ENCODE data around the gene UEVLD. TPM values are rescaled to one million over a fixed set of nuclear protein-coding genes. Genes with fewer than 3 reads are reported as not detected.

Gene UEVLD
- total and polyA plus RNA-seq, 2 experiments from 2014 or later, result 20.9 to 42.0 TPM

- no peak overlapping the region for H3K4me3 ChIP-seq
- H3K27ac ChIP-seq, result no peak overlapping the region
- peaks cover 57% of the 10 kb centered on the region for H3K36me3 ChIP-seq (ENCODE audit: low read depth)
- no peaks in the 10 kb centered on the region for H3K27me3 ChIP-seq (replicated peaks; ENCODE audit: insufficient read depth)
- no peak for DNase-seq
- no peak overlapping the region for H3K9ac ChIP-seq
- H4K20me1 ChIP-seq (ENCODE audit: insufficient read depth), result no peaks in the 10 kb centered on the region; the same call in 1 of the 2 replicates
- 0 out of 2 replicates have a peak, but pooled peaks cover 11% of the 10 kb centered on the region for H3K79me2 ChIP-seq (ENCODE audit: insufficient read depth)
- H3K4me1 ChIP-seq (ENCODE audit: insufficient read depth), result no peaks in the 10 kb centered on the region
- in situ Hi-C loops (cut with MboI), result no loop called here
- H3K4me2 ChIP-seq (ENCODE audit: unreplicated experiment), result no peak overlapping the region
- H3K9me2 ChIP-seq (ENCODE audit: insufficient read depth), result no peaks in the 10 kb centered on the region
- H2AFZ ChIP-seq, result no peak overlapping the region
- WGBS, 2 experiments (ENCODE audit: low coverage in 1 of 2, low lambda C conversion rate in 2 of 2, missing lambda C conversion rate in 2 of 2), result 42 to 63% methylated on average over 1 of the region's 1 CpG
- TF ChIP-seq EZH2phosphoT487 (IDR thresholded peaks at IDR 0.05; ENCODE audit: insufficient read depth, low read depth), result no peak
- TF ChIP-seq EZH2 (IDR thresholded peaks at IDR 0.05; ENCODE audit: insufficient read depth, poor library complexity, severe bottlenecking), result no peak
- peaks cover 6% of the 10 kb centered on the region; the same call in 1 of the 2 replicates for H3F3A ChIP-seq (ENCODE audit: insufficient read depth)
- H3K9me3 ChIP-seq (ENCODE audit: low read depth), result no peaks in the 10 kb centered on the region
Observed at GRCh38 chr11:18498039-18498438, 90.5 kb downstream of the UEVLD start.

GRCh38 chr11:18495703-18496102, 92.8 kb downstream of the UEVLD start:
- Histone ChIP-seq H3K9me3 (ENCODE audit: low read depth) (no peaks in the 10 kb centered on the region), H4K20me1 (ENCODE audit: insufficient read depth) (no peaks in the 10 kb centered on the region; the same call in 1 of the 2 replicates), H3K9ac (no peak overlapping the region), H3K4me3 (no peak overlapping the region), H3K9me2 (ENCODE audit: insufficient read depth) (no peaks in the 10 kb centered on the region), H3K4me1 (ENCODE audit: insufficient read depth) (peaks cover under 1% of the 10 kb centered on the region; the same call in 1 of the 2 replicates), H3K27me3 (replicated peaks; ENCODE audit: insufficient read depth) (no peaks in the 10 kb centered on the region), H3K4me2 (ENCODE audit: unreplicated experiment) (no peak overlapping the region), H2AFZ (no peak overlapping the region), H3F3A (ENCODE audit: insufficient read depth) (peaks cover 15% of the 10 kb centered on the region; the same call in 1 of the 2 replicates), H3K79me2 (ENCODE audit: insufficient read depth) (peaks cover 18% of the 10 kb centered on the region; the same call in 1 of the 2 replicates), H3K36me3 (ENCODE audit: low read depth) (peaks cover 54% of the 10 kb centered on the region), H3K27ac (no peak overlapping the region)
- no peak for TF ChIP-seq EZH2phosphoT487 (IDR thresholded peaks at IDR 0.05; ENCODE audit: insufficient read depth, low read depth)
- no peak for TF ChIP-seq EZH2 (IDR thresholded peaks at IDR 0.05; ENCODE audit: insufficient read depth, poor library complexity, severe bottlenecking)
- no peak for DNase-seq
- 80 to 82% methylated on average over 4 of the region's 4 CpGs for WGBS, 2 experiments (ENCODE audit: low coverage in 1 of 2, low lambda C conversion rate in 2 of 2, missing lambda C conversion rate in 2 of 2)
- in situ Hi-C loops (cut with MboI), result no loop called here

DNA sequence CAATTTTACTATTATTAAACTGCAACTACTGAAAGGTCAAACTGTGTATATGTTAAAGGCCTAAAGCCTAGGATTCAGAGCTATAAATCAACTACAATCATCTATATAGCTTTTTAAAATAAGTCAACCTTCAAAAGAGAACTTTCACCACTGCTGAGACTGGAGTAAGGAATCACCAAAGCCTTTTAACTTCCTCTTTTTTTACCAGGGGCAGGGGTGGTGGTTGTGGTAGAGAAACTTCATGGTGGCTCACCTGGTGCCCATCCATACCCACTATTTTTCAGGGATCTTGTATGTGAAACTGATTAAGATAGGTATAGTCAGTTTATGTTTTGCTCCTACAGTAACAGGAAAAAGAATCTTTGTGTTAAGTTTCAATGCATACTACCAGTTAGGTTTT, 93.3 kb downstream of the UEVLD start:
- Histone ChIP-seq H3K4me3 (no peak overlapping the region), H3K9me3 (ENCODE audit: low read depth) (no peaks in the 10 kb centered on the region), H3F3A (ENCODE audit: insufficient read depth) (peaks cover 19% of the 10 kb centered on the region; the same call in 1 of the 2 replicates), H4K20me1 (ENCODE audit: insufficient read depth) (no peaks in the 10 kb centered on the region; the same call in 1 of the 2 replicates), H3K9ac (no peak overlapping the region), H3K9me2 (ENCODE audit: insufficient read depth) (no peaks in the 10 kb centered on the region), H3K27ac (no peak overlapping the region), H3K27me3 (replicated peaks; ENCODE audit: insufficient read depth) (no peaks in the 10 kb centered on the region), H3K4me2 (ENCODE audit: unreplicated experiment) (no peak overlapping the region), H3K79me2 (ENCODE audit: insufficient read depth) (peaks cover 18% of the 10 kb centered on the region; the same call in 1 of the 2 replicates), H3K36me3 (ENCODE audit: low read depth) (peaks cover 50% of the 10 kb centered on the region), H2AFZ (no peak overlapping the region), H3K4me1 (ENCODE audit: insufficient read depth) (peaks cover 5% of the 10 kb centered on the region; the same call in 1 of the 2 replicates)
- in situ Hi-C loops (cut with MboI), result no loop called here
- DNase-seq, result no peak
- TF ChIP-seq EZH2 (IDR thresholded peaks at IDR 0.05; ENCODE audit: insufficient read depth, poor library complexity, severe bottlenecking) (no peak), EZH2phosphoT487 (IDR thresholded peaks at IDR 0.05; ENCODE audit: insufficient read depth, low read depth) (no peak)

GRCh38 chr11:18493310-18493709, 95.2 kb downstream of the UEVLD start:
- Histone ChIP-seq H3K27me3 (replicated peaks; ENCODE audit: insufficient read depth) (no peaks in the 10 kb centered on the region), H3K9ac (no peak overlapping the region), H3K4me1 (ENCODE audit: insufficient read depth) (peaks cover 7% of the 10 kb centered on the region; the same call in 1 of the 2 replicates), H3K9me3 (ENCODE audit: low read depth) (no peaks in the 10 kb centered on the region), H3K4me2 (ENCODE audit: unreplicated experiment) (no peak overlapping the region), H3K4me3 (no peak overlapping the region), H3F3A (ENCODE audit: insufficient read depth) (peaks cover 26% of the 10 kb centered on the region; the same call in 1 of the 2 replicates), H4K20me1 (ENCODE audit: insufficient read depth) (no peaks in the 10 kb centered on the region), H2AFZ (no peak overlapping the region), H3K36me3 (ENCODE audit: low read depth) (peaks cover 42% of the 10 kb centered on the region), H3K79me2 (ENCODE audit: insufficient read depth) (peaks cover 13% of the 10 kb centered on the region; the same call in 1 of the 2 replicates), H3K27ac (no peak overlapping the region), H3K9me2 (ENCODE audit: insufficient read depth) (no peaks in the 10 kb centered on the region)
- DNase-seq, result no peak
- WGBS, 2 experiments (ENCODE audit: low coverage in 1 of 2, low lambda C conversion rate in 2 of 2, missing lambda C conversion rate in 2 of 2), result 95 to 99% methylated on average over 4 of the region's 4 CpGs
- in situ Hi-C loops (cut with MboI), result no loop called here
- TF ChIP-seq EZH2 (IDR thresholded peaks at IDR 0.05; ENCODE audit: insufficient read depth, poor library complexity, severe bottlenecking) (no peak), EZH2phosphoT487 (IDR thresholded peaks at IDR 0.05; ENCODE audit: insufficient read depth, low read depth) (no peak)

GRCh38 chr11:18492888-18493287, 95.6 kb downstream of the UEVLD start:
- H3K27ac ChIP-seq, result no peak overlapping the region
- DNase-seq, result no peak
- no peaks in the 10 kb centered on the region for H3K27me3 ChIP-seq (replicated peaks; ENCODE audit: insufficient read depth)
- H3K36me3 ChIP-seq (ENCODE audit: low read depth), result peaks cover 41% of the 10 kb centered on the region
- in situ Hi-C loops (cut with MboI), result no loop called here
- no peaks in the 10 kb centered on the region for H4K20me1 ChIP-seq (ENCODE audit: insufficient read depth)
- peaks cover 7% of the 10 kb centered on the region; the same call in 1 of the 2 replicates for H3K4me1 ChIP-seq (ENCODE audit: insufficient read depth)
- peaks cover 13% of the 10 kb centered on the region; the same call in 1 of the 2 replicates for H3K79me2 ChIP-seq (ENCODE audit: insufficient read depth)
- no peak overlapping the region for H3K4me2 ChIP-seq (ENCODE audit: unreplicated experiment)
- no peak overlapping the region for H2AFZ ChIP-seq
- H3K9me3 ChIP-seq (ENCODE audit: low read depth), result no peaks in the 10 kb centered on the region
- H3F3A ChIP-seq (ENCODE audit: insufficient read depth), result peaks cover 29% of the 10 kb centered on the region; the same call in 1 of the 2 replicates
- H3K9me2 ChIP-seq (ENCODE audit: insufficient read depth), result no peaks in the 10 kb centered on the region
- no peak overlapping the region for H3K9ac ChIP-seq
- no peak for TF ChIP-seq EZH2phosphoT487 (IDR thresholded peaks at IDR 0.05; ENCODE audit: insufficient read depth, low read depth)
- no peak overlapping the region for H3K4me3 ChIP-seq
